Measurements from ENCODE around the gene SPAAR.

DNA sequence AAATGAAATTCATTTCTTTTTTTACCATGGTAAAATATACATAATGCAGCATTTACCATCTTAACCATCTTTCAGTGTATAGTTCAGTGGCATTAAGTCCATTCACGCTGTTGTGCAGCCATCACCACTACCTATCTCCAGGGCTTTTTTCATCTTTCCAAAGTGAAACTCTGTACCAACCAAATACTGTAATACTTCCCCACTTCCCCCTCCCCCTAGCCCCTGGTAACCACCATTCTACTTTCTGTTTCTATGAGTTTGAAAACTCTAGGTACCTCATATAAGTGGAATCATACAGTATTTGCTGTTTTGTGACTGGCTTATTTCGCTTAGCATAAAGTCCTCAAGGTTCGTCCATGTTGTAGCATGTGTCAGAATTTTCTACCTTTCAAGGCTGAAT lies 23.4 kb downstream of the SPAAR start:
- TF ChIP-seq, protein P1, sequence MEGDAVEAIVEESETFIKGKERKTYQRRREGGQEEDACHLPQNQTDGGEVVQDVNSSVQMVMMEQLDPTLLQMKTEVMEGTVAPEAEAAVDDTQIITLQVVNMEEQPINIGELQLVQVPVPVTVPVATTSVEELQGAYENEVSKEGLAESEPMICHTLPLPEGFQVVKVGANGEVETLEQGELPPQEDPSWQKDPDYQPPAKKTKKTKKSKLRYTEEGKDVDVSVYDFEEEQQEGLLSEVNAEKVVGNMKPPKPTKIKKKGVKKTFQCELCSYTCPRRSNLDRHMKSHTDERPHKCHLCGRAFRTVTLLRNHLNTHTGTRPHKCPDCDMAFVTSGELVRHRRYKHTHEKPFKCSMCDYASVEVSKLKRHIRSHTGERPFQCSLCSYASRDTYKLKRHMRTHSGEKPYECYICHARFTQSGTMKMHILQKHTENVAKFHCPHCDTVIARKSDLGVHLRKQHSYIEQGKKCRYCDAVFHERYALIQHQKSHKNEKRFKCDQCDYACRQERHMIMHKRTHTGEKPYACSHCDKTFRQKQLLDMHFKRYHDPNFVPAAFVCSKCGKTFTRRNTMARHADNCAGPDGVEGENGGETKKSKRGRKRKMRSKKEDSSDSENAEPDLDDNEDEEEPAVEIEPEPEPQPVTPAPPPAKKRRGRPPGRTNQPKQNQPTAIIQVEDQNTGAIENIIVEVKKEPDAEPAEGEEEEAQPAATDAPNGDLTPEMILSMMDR (IDR thresholded peaks at IDR 0.05) = no peak
- TF ChIP-seq POLR2A (IDR thresholded peaks at IDR 0.05) = no peak

All from heart left ventricle (tissue), 13 donors.